GM12878 (cell line): ENCODE measurements around the gene CTNNBL1. TPM values are rescaled to one million over a fixed set of nuclear protein-coding genes. Genes with fewer than 3 reads are reported as not detected.

Experiments
- ATAC-seq: fragments of 200-7000 bp; cut with Tn5 transposase; 3 replicates; pipeline ENCODE4 v1.9.1; 2020; ENCODE audit warnings: mild to moderate bottlenecking, moderate library complexity
- BruUV-seq: library from RNA; stranded (reverse); fragments of 400-500 nt; replicated peaks from 2 replicates; lab custom pipeline; 2021; lab: Mats Ljungman, UMichigan
- CTCF ChIA-PET: fragments of 300-600 bp; sonication (Branson Sonifier 250); formaldehyde crosslinking; extraction: SDS; loops from one replicate; lab custom pipeline; 2021; ENCODE audit warnings: inconsistent platforms; lab: Yijun Ruan, JAX
- POLR2A ChIA-PET: fragments of 350-600 bp; formaldehyde crosslinking; extraction: SDS; loops from one replicate; lab custom pipeline; 2021; ENCODE audit warnings: inconsistent platforms; lab: Charles Lee
- RAD21 ChIA-PET: fragments of 300-600 bp; sonication (Branson Sonifier 250); formaldehyde crosslinking; loops from one replicate; lab custom pipeline; 2023; ENCODE audit warnings: antibody characterized with exemption; ENCODE audit not compliant: unreplicated experiment; lab: Charles Lee
- SMC1A ChIA-PET: fragments of 300-600 bp; sonication (Branson Sonifier 250); formaldehyde crosslinking; loops from one replicate; lab custom pipeline; 2023; ENCODE audit not compliant: unreplicated experiment, uncharacterized antibody; lab: Charles Lee
- DNase-seq: peaks from one replicate; pipeline ENCODE4 v3.0.0-alpha.2; 2011; ENCODE audit warnings: low read depth, low spot score
- FAIRE-seq: peaks from 3 replicates; lab custom pipeline; 2011; peaks lifted over from hg19 to GRCh38; lab: Jason Lieb, UNC
- H2AFZ ChIP-seq: 2 replicates; pipeline ENCODE4 v1.6.0; 2011; ENCODE audit warnings: low read depth, low read length, control low read depth; ENCODE audit not compliant: control insufficient read depth
- H3K27ac ChIP-seq: 2 replicates; pipeline ENCODE4 v1.5.1; 2011; ENCODE audit warnings: control low read depth; ENCODE audit not compliant: control insufficient read depth, insufficient read depth
- H3K27me3 ChIP-seq, 2 experiments: replicated peaks in 1 of 2; 2 replicates each; pipeline versions ENCODE4 v1.6.0 to v1.6.1; 2011; ENCODE audit warnings: low read length in 1 of 2; ENCODE audit not compliant: control insufficient read depth in 2 of 2, insufficient read depth in 2 of 2
- H3K36me3 ChIP-seq, 2 experiments: 2 replicates each; pipeline ENCODE4 v1.5.1; 2011; ENCODE audit warnings: low read length in 1 of 2; ENCODE audit not compliant: control insufficient read depth in 2 of 2, insufficient read depth in 2 of 2
- H3K4me1 ChIP-seq: 2 replicates; pipeline ENCODE4 v1.6.1; 2011; ENCODE audit warnings: mild to moderate bottlenecking, low read length, moderate library complexity, mixed read lengths; ENCODE audit not compliant: control insufficient read depth, insufficient read depth
- H3K4me2 ChIP-seq: 2 replicates; pipeline ENCODE4 v1.6.0; 2011; ENCODE audit warnings: control low read depth; ENCODE audit not compliant: control insufficient read depth, insufficient read depth
- H3K4me3 ChIP-seq: fragments of 200-600 bp; sonication (generic); 2 replicates; pipeline ENCODE4 v1.5.1; 2016
- H3K79me2 ChIP-seq: 2 replicates; pipeline ENCODE4 v1.6.0; 2011; ENCODE audit warnings: low read length; ENCODE audit not compliant: control insufficient read depth, insufficient read depth
- H3K9ac ChIP-seq: 2 replicates; pipeline ENCODE4 v1.8.0; 2011; ENCODE audit warnings: low read length, control low read depth, mixed read lengths; ENCODE audit not compliant: control insufficient read depth, insufficient read depth
- H3K9me3 ChIP-seq: replicated peaks from 3 replicates; pipeline ENCODE4 v1.5.1; 2011; ENCODE audit warnings: mild to moderate bottlenecking, low read length; ENCODE audit not compliant: control insufficient read depth, insufficient read depth
- H4K20me1 ChIP-seq: 2 replicates; pipeline ENCODE4 v1.6.0; 2011; ENCODE audit not compliant: control insufficient read depth, insufficient read depth
- IKZF2 ChIP-seq, 2 experiments: fragments of 450-650 bp; IDR thresholded peaks; 2 replicates each; pipeline ENCODE4 v1.6.1; 2017; ENCODE audit warnings: mild to moderate bottlenecking in 2 of 2, moderate library complexity in 2 of 2
- MLLT1 ChIP-seq: fragments of 450-650 bp; IDR thresholded peaks from 2 replicates; pipeline ENCODE4 v1.6.1; 2016; ENCODE audit warnings: mild to moderate bottlenecking
- MYC ChIP-seq: IDR thresholded peaks from 2 replicates; pipeline ENCODE4 v1.6.1; 2011; ENCODE audit warnings: mild to moderate bottlenecking, low read length, moderate library complexity, inconsistent platforms; ENCODE audit not compliant: insufficient read depth, insufficient replicate concordance, insufficient read length, severe bottlenecking
- NFXL1 ChIP-seq: fragments of 450-650 bp; IDR thresholded peaks from 2 replicates; pipeline ENCODE4 v1.6.1; 2017; ENCODE audit warnings: antibody characterized with exemption, mild to moderate bottlenecking, borderline replicate concordance
- REST ChIP-seq: IDR thresholded peaks from 2 replicates; pipeline ENCODE4 v1.6.1; 2012; ENCODE audit warnings: mild to moderate bottlenecking, low read depth, low read length
- WGBS: methylation state at CpG from one replicate; pipeline ENCODE4 v1.1.6; 2016; ENCODE audit warnings: low lambda C conversion rate; ENCODE audit not compliant: insufficient replicate concordance, insufficient coverage; ENCODE audit errors: missing lambda C conversion rate; 5-methylcytosine and 5-hydroxymethylcytosine counted together
- in situ Hi-C: fragments of 300-500 bp; cut with MboI; formaldehyde crosslinking; loops from 9 replicates; pipeline ENCODE4 v1.14.3; 2018; ENCODE audit warnings: mixed read lengths
- intact Hi-C: fragments of 100-400 bp; cut with micrococcal nuclease; formaldehyde crosslinking; loops from one replicate; pipeline ENCODE4 v1.14.2; 2022; ENCODE audit not compliant: unreplicated experiment
- polyA plus RNA-seq, 11 experiments: library from polyadenylated mRNA; depleted of rRNA in 4 of 11; unstranded in 6 of 11; stranded (reverse) in 5 of 11; fragments of >200 nt; fragmentation: Nextera tagmentation in 4 of 11; fragmentation: Illumina TruSeq in 1 of 11; extraction: Ambion mirVana in 4 of 11; extraction: Trizol in 1 of 11; gene quantifications; 1 replicate in 1 of 11; 2 replicates in 10 of 11; pipeline versions ENCODE4 v1.2.1 to v1.2.3, GENCODE V29; 2011 to 2016; ENCODE audit warnings: inconsistent platforms in 2 of 11, missing spikeins in 2 of 11, low read depth in 1 of 11
- total RNA-seq, 4 experiments: library from RNA; depleted of rRNA in 3 of 4; stranded (reverse); fragments of >200 nt in 3 of 4; fragmentation: Illumina TruSeq in 1 of 4; extraction: Trizol in 1 of 4; gene quantifications; 2 replicates each; pipeline versions ENCODE4 v1.2.1 to v1.2.3, GENCODE V29; 2013 to 2021

Gene CTNNBL1
- total and polyA plus RNA-seq, 10 of the 15 experiments (the other 5 are each of a cell fraction or from before 2014, with no cell fraction given), result 43.1 to 102 (median 67.8) TPM

- peak; percentile 68 for TF ChIP-seq REST
Measured at GRCh38 chr20:37901654-37902503, 208.0 kb downstream of the CTNNBL1 start (continued).

- DNase-seq, result no peak
- Histone ChIP-seq H3K27me3 (peaks cover 1 to 4% of the 10 kb centered on the region in 2 experiments; a peak in 1 of 4 replicates), H3K36me3 (no peaks in the 10 kb centered on the region), H3K4me1 (no peaks in the 10 kb centered on the region; the same call in 1 of the 2 replicates), H2AFZ (0 out of 2 replicates have a peak within 1 kb of the TSS, but pooled peaks have one; percentile 19), H4K20me1 (no peaks in the 10 kb centered on the region), H3K9ac (no peak within 1 kb of the TSS; the same call in 1 of the 2 replicates), H3K79me2 (no peaks in the 10 kb centered on the region), H3K27ac (no peak within 1 kb of the TSS), H3K4me2 (peak within 1 kb of the TSS; percentile 87), H3K9me3 (no peaks in the 10 kb centered on the region), H3K4me3 (peak within 1 kb of the TSS; percentile 61; the same call in 1 of the 2 replicates)
- BruUV-seq, result no TSS peak
- in situ Hi-C loops (no loop called here), intact Hi-C loops (loop anchor here (1.0 to 10.0 kb wide), 5 partner anchors 20 to 320 kb away; no protein-coding TSS in a partner anchor)
- RAD21 ChIA-PET, result interaction anchor here (0.6 to 1.5 kb wide), 5 partner anchors 9 to 859 kb away, joined by 3 to 10 read pairs (median 4); no protein-coding TSS in a partner anchor
- peak; percentile 23 for ATAC-seq
- no peak for FAIRE-seq
- SMC1A ChIA-PET, result interaction anchor here (1.1 to 1.6 kb wide), 5 partner anchors 10 to 159 kb away, joined by 3 to 15 read pairs (median 3); no protein-coding TSS in a partner anchor
- POLR2A ChIA-PET, result no interaction called here
- 0 out of 2 replicates have a peak, but pooled peaks have one; percentile 25 for TF ChIP-seq NFXL1
- TF ChIP-seq IKZF2 (IDR thresholded peaks at IDR 0.05), result no peak
- TF ChIP-seq MYC, result no peak
- no peak for TF ChIP-seq MLLT1
- WGBS, result 2% methylated on average over 38 of the region's 71 CpGs
- CTCF ChIA-PET, result interaction anchor here (0.8 to 2.2 kb wide), 9 partner anchors 12 to 319 kb away, joined by 3 to 13 read pairs (median 3); no protein-coding TSS in a partner anchor
Measured at GRCh38 chr20:37902504-37903313, 208.9 kb downstream of the CTNNBL1 start, which contains the start of gene VSTM2L. TSS of gene VSTM2L (plus strand) at chr20:37903127. CDS start at chr20:37903351, 224 bp downstream.
